Smooth muscle cell of the pulmonary artery (primary cell): Measurements from ENCODE around the gene KLF15. TPM values are rescaled to one million over a fixed set of nuclear protein-coding genes. Genes with fewer than 3 reads are reported as not detected.

Source experiments
- total RNA-seq: library from RNA; depleted of rRNA; stranded (reverse); fragments of >200 nt; gene quantifications from 2 replicates; pipeline ENCODE4 v1.2.3, GENCODE V29; 2014

The KLF15 gene
- 1.1 and 1.3 TPM in 2 replicates for total RNA-seq

GRCh38 chr3:126357295-126358037, at the start of gene KLF15:
Gene KLF15, minus strand, starts transcription at chr3:126357408. Its CDS starts 4,486 bp downstream, at chr3:126352922.

DNA sequence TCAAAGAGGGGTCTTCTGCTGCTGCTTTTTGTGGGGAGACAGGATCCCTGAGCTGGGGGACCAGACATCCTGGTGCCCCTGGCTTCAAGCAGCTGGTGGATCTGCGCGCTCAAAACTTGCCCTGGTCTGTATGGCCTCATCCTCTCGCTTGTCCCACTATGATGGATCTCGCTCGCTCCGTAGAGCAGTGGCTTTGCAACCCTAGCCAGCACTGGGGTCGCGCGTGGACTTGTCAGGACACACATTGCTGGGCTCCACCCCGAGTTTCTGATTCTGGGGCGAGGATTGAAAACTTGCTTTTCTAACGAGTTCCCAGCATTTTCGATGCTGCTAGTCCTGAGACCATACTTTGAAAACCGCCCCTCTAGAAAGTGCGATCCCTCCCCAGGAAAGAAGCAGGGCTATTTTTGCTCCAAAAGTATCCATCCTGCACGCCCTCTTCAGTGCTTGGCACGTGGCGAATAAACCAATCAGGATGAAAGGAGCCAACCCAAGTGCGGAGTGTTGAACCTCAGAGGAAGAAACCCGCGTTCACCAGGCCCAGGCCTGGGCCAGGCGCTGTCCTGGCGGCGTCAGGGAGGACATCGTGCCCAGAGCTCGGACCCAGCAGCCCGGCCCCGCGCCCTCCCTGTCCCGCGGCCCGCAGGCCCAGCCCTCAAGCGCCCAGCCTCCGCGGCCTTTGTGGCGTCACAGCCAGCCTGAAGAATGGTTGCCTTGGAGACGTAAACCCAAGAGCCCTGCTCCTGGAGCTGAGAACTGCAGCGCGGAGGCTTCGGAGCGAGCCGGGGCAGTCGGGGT, 37.2 kb upstream of the KLF15 start, which contains the start of gene CFAP100:
TSS of gene CFAP100 (plus strand) at position 731 of the 798 bp plus-strand sequence. CDS start 1,092 bp downstream, outside the sequence.

Other genes with a start within 250 kb of the KLF15 start
- gene ALDH1L1, start 176.8 kb downstream of the KLF15 start, total RNA-seq, result 0.07 and 0.96 TPM in 2 replicates
- not detected in 2 replicates for gene CFAP100, start 37.5 kb upstream of the KLF15 start, total RNA-seq
- gene ZXDC, start 118.5 kb upstream of the KLF15 start, total RNA-seq, result 26.0 and 36.4 TPM in 2 replicates
- gene UROC1, start 160.4 kb upstream of the KLF15 start, total RNA-seq, result not detected in 2 replicates
- gene CHST13, start 166.7 kb upstream of the KLF15 start, total RNA-seq, result not detected in 2 replicates
- not detected in 2 replicates for gene C3orf22, start 201.5 kb upstream of the KLF15 start, total RNA-seq